Neural progenitor cell (in vitro differentiated cells): ENCODE data around the gene NUDT21. TPM values are rescaled to one million over a fixed set of nuclear protein-coding genes. Genes with fewer than 3 reads are reported as not detected.
"Not testable (repeated sequence)": the region's sequence is repeated elsewhere in the genome, so short reads cannot be mapped to it uniquely, and the experiment has no call there.

ENCODE experiments used
- DNase-seq: peaks from one replicate; pipeline ENCODE4 v3.0.0-alpha.2; 2016; ENCODE audit warnings: low spot score
- H2AFZ ChIP-seq: fragments of 200-600 bp; sonication (generic); replicated peaks from 2 replicates; pipeline ENCODE4 v1.6.1; 2016; ENCODE audit warnings: antibody characterized with exemption
- H3F3A ChIP-seq: fragments of 200-600 bp; sonication (generic); 2 replicates; pipeline ENCODE4 v1.6.1; 2016; ENCODE audit warnings: antibody characterized with exemption, low read depth
- H3K27ac ChIP-seq: fragments of 200-600 bp; sonication (generic); 2 replicates; pipeline ENCODE4 v1.5.1; 2016; ENCODE audit warnings: mild to moderate bottlenecking
- H3K27me3 ChIP-seq: fragments of 200-600 bp; sonication (generic); 2 replicates; pipeline ENCODE4 v1.6.1; 2016; ENCODE audit warnings: mild to moderate bottlenecking, moderate library complexity
- H3K36me3 ChIP-seq: fragments of 200-600 bp; sonication (generic); 2 replicates; pipeline ENCODE4 v1.5.1; 2016
- H3K4me1 ChIP-seq: fragments of 200-600 bp; sonication (generic); 2 replicates; pipeline ENCODE4 v1.6.1; 2016; ENCODE audit warnings: mixed run types
- H3K4me2 ChIP-seq: fragments of 200-600 bp; sonication (generic); 2 replicates; pipeline ENCODE4 v1.6.1; 2016
- H3K4me3 ChIP-seq: fragments of 200-600 bp; sonication (generic); 2 replicates; pipeline ENCODE4 v1.5.1; 2016
- H3K79me2 ChIP-seq: fragments of 200-600 bp; sonication (generic); 2 replicates; pipeline ENCODE4 v1.6.1; 2016; ENCODE audit warnings: low read depth
- H3K9ac ChIP-seq: fragments of 200-600 bp; sonication (generic); 2 replicates; pipeline ENCODE4 v1.6.1; 2016
- H3K9me3 ChIP-seq: fragments of 200-600 bp; sonication (generic); 2 replicates; pipeline ENCODE4 v1.5.1; 2016; ENCODE audit warnings: low read depth
- H4K20me1 ChIP-seq: fragments of 200-600 bp; sonication (generic); 2 replicates; pipeline ENCODE4 v1.6.1; 2016; ENCODE audit warnings: low read depth
- H3K27ac Mint-ChIP-seq: 3 replicates; pipeline ENCODE4 v1.8.0; 2021; ENCODE audit warnings: mixed read lengths
- H3K27me3 Mint-ChIP-seq: 2 replicates; pipeline ENCODE4 v1.8.0; 2022; ENCODE audit warnings: low read depth, mild to moderate bottlenecking, inconsistent platforms, moderate library complexity, mixed read lengths; ENCODE audit not compliant: insufficient read depth
- H3K36me3 Mint-ChIP-seq: 3 replicates; pipeline ENCODE4 v1.8.0; 2021; ENCODE audit warnings: mixed read lengths
- H3K4me1 Mint-ChIP-seq: 3 replicates; pipeline ENCODE4 v1.8.0; 2021; ENCODE audit warnings: mixed read lengths
- H3K4me3 Mint-ChIP-seq: 3 replicates; pipeline ENCODE4 v1.8.0; 2021; ENCODE audit warnings: mild to moderate bottlenecking, moderate library complexity, mixed read lengths
- H3K9me3 Mint-ChIP-seq: 3 replicates; pipeline ENCODE4 v1.8.0; 2020; ENCODE audit warnings: mixed read lengths
- EZH2 ChIP-seq: fragments of 200-600 bp; sonication (generic); IDR thresholded peaks from 2 replicates; pipeline ENCODE4 v1.6.1; 2017; ENCODE audit warnings: antibody characterized with exemption, mild to moderate bottlenecking, moderate library complexity
- EZH2phosphoT487 ChIP-seq: fragments of 200-600 bp; sonication (generic); IDR thresholded peaks from 2 replicates; pipeline ENCODE4 v1.6.1; 2017; ENCODE audit warnings: antibody characterized with exemption
- total RNA-seq: library from RNA; depleted of rRNA; stranded (reverse); fragments of >200 nt; gene quantifications from 2 replicates; pipeline ENCODE4 v1.2.3, GENCODE V29; 2015; ENCODE audit warnings: low replicate concordance
- TF ChIP-seq, protein P1 (sequence below): fragments of 200-600 bp; sonication (generic); IDR thresholded peaks from 2 replicates; pipeline ENCODE4 v1.5.1; 2017; ENCODE audit warnings: antibody characterized with exemption, mild to moderate bottlenecking

Gene NUDT21
- total RNA-seq, 1 donor from 2014 or later: 256 TPM

GRCh38 chr16:56382459-56382858, 68.7 kb downstream of the NUDT21 start:
- H3K4me3 ChIP-seq: no peak overlapping the region
- H3K4me3 Mint-ChIP-seq: no peak overlapping the region

GRCh38 chr16:56380778-56381485, 70.2 kb downstream of the NUDT21 start:
- not testable (repeated sequence) for H2AFZ ChIP-seq, H3K9ac ChIP-seq, H3K79me2 ChIP-seq, H3K27ac Mint-ChIP-seq, H3K27me3 ChIP-seq, DNase-seq, H3F3A ChIP-seq, H3K4me3 ChIP-seq, H3K27ac ChIP-seq, H3K4me3 Mint-ChIP-seq, H3K27me3 Mint-ChIP-seq, H3K4me1 ChIP-seq, H3K4me1 Mint-ChIP-seq, H3K4me2 ChIP-seq, H4K20me1 ChIP-seq
- Mint-ChIP-seq H3K9me3 (peaks cover 23% of the 10 kb centered on the region), H3K36me3 (peaks cover 80% of the 10 kb centered on the region)
- Histone ChIP-seq H3K9me3 (peaks cover 12% of the 10 kb centered on the region), H3K36me3 (peaks cover 24% of the 10 kb centered on the region)

More at GRCh38 chr16:56382459-56382858, 68.7 kb downstream of the NUDT21 start:
- Histone ChIP-seq H4K20me1 (no peaks in the 10 kb centered on the region), H3K9me3 (peaks cover 12% of the 10 kb centered on the region), H3K4me1 (no peaks in the 10 kb centered on the region), H3K27me3 (no peaks in the 10 kb centered on the region), H3K27ac (no peak overlapping the region), H3K79me2 (no peaks in the 10 kb centered on the region), H2AFZ (no peak overlapping the region), H3K36me3 (peaks cover 24% of the 10 kb centered on the region), H3K9ac (no peak overlapping the region), H3K4me2 (no peak overlapping the region), H3F3A (no peaks in the 10 kb centered on the region)
- no peaks in the 10 kb centered on the region for H3K4me1 Mint-ChIP-seq
- no peaks in the 10 kb centered on the region for H3K27me3 Mint-ChIP-seq
- H3K27ac Mint-ChIP-seq: no peak overlapping the region
- no peak for DNase-seq
- H3K36me3 Mint-ChIP-seq: peaks cover 76% of the 10 kb centered on the region
- TF ChIP-seq EZH2 (no peak), EZH2phosphoT487 (no peak)
- TF ChIP-seq, protein P1, sequence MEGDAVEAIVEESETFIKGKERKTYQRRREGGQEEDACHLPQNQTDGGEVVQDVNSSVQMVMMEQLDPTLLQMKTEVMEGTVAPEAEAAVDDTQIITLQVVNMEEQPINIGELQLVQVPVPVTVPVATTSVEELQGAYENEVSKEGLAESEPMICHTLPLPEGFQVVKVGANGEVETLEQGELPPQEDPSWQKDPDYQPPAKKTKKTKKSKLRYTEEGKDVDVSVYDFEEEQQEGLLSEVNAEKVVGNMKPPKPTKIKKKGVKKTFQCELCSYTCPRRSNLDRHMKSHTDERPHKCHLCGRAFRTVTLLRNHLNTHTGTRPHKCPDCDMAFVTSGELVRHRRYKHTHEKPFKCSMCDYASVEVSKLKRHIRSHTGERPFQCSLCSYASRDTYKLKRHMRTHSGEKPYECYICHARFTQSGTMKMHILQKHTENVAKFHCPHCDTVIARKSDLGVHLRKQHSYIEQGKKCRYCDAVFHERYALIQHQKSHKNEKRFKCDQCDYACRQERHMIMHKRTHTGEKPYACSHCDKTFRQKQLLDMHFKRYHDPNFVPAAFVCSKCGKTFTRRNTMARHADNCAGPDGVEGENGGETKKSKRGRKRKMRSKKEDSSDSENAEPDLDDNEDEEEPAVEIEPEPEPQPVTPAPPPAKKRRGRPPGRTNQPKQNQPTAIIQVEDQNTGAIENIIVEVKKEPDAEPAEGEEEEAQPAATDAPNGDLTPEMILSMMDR: no peak
- H3K9me3 Mint-ChIP-seq: peaks cover 21% of the 10 kb centered on the region

Other genes with a start within 250 kb of the NUDT21 start
- gene AMFR, start 25.8 kb downstream of the NUDT21 start, total RNA-seq: 38.7 and 51.3 TPM in 2 replicates
- gene OGFOD1, start 222 bp upstream of the NUDT21 start, total RNA-seq: 65.8 and 73.4 TPM in 2 replicates
- gene BBS2, start 68.7 kb upstream of the NUDT21 start, total RNA-seq: 47.8 and 64.5 TPM in 2 replicates
- gene MT4, start 113.7 kb upstream of the NUDT21 start, total RNA-seq: not detected in 2 replicates
- gene MT3, start 138.2 kb upstream of the NUDT21 start, total RNA-seq: not detected in 2 replicates
- gene MT2A, start 157.3 kb upstream of the NUDT21 start, total RNA-seq: 1.3 TPM in 1 of 2 replicates, not detected in the other
- gene MT1E, start 174.4 kb upstream of the NUDT21 start, total RNA-seq: 1.9 and 2.4 TPM in 2 replicates
- gene MT1M, start 181.3 kb upstream of the NUDT21 start, total RNA-seq: not detected in 2 replicates
- not detected in 2 replicates for gene MT1A, start 187.3 kb upstream of the NUDT21 start, total RNA-seq
- gene MT1B, start 200.6 kb upstream of the NUDT21 start, total RNA-seq: not detected in 2 replicates
- 1.1 TPM in 1 of 2 replicates, not detected in the other for gene MT1F, start 206.6 kb upstream of the NUDT21 start, total RNA-seq
- 2.6 TPM in 1 of 2 replicates, not detected in the other for gene MT1G, start 216.7 kb upstream of the NUDT21 start, total RNA-seq
- not detected in 2 replicates for gene MT1H, start 218.5 kb upstream of the NUDT21 start, total RNA-seq
- gene MT1X, start 231.1 kb upstream of the NUDT21 start, total RNA-seq: 4.4 TPM in 1 of 2 replicates, not detected in the other